Embryonic facial prominence (tissue), 1 donor: ENCODE measurements around the gene FRMPD1.
"Not testable (repeated sequence)": the region's sequence is repeated elsewhere in the genome, so short reads cannot be mapped to it uniquely, and the experiment has no call there.

ENCODE experiments used
- DNase-seq: peaks from one replicate; pipeline ENCODE4 v3.0.0-alpha.2; 2016; ENCODE audit errors: extremely low spot score

The FRMPD1 gene, protein sequence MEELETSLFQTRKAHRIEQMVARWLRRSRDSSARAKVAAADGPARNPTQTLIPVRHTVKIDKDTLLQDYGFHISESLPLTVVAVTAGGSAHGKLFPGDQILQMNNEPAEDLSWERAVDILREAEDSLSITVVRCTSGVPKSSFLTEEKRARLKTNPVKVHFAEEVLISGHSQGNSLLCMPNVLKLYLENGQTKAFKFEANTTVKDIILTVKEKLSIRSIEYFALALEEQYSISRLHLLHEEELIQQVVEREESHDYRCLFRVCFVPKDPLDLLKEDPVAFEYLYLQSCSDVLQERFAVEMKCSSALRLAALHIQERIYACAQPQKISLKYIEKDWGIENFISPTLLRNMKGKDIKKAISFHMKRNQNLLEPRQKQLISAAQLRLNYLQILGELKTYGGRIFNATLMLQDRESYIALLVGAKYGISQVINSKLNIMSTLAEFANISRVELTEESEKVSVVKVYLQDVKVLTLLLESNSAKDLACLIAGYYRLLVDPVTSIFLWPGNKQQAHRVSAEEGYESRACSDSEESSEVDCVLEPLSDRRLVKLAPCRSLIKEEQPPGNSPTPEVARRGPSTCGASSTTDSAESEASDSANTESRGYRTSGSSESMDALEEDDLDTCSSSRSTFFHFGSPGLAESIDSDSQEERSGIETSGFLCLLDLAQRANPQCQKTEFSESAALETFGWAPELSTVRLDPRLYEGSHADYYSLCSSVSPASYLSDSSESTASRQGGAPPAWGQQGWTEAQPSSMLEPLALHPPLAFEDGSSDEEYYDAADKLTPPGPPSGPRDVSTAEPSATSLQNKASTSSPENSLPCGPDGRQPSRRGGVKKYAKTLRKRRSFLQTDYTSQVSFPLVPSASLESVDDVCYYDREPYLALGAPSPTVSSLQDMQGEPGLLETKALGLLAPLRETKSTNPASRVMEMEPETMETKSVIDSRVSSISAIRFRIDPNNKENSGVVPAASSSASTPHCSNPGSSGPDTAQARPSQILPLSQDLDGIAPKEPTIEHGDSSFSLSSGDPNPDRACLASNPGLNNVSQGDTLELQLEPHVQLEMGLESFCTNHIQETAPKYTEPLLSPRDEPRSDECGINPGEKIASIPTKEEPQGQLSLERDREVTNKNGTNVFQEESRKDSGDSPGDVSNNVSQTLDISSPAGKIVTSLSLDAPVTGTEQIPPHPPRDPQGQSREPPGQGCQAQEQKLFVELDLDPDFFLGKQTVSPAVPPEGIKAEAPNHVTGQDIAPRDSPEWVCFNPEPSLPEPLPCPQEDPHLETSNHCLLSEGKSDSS (N-terminal part only)

DNA sequence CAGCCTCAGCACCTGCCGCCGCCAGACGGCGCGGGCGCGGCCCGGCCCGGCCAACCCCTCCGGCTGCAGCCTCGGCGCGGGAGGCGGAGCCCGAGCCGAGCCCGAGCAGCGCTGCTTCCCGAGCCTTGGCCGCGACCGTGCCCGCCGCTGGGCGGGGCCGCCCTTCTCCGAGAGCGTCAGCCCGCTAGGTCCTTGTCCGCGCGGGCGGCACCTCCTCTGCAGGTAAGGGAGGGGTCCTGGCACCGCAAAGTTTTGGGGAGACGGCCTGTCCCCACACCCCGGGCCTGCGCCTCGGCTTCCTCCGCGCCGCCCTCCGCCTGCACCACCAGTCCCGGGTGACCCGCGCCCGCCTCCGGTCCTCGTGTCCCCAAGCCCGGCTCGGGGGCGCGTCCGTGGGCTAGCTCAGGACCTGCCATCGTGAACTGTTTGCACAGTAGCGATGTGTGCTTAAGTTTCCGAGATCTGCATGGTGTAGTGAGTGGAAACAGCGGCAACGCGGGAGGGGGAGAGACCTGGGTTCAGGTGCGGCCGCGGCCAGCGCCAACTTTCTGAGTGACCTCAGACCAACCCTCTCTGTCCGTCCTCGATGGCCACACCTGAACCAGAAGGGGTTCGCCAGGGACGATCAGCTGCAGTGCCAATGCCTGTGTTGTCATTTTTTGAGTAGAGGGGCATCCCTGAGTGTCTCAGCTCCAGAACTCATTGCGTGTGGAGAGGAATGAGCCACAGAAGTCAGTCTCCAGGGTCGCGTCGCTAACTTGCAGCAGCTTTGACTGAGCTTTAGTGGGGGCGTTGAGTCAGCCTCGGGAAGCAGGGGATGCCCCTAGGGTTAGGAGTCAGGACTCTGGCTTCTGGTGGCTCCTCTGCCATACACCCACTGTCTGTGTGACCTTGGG, at the start of gene FRMPD1:
TSS of gene FRMPD1 (plus strand) at position 82 of the 896 bp plus-strand sequence. CDS start 41,688 bp downstream, outside the sequence.
- peak; percentile 31 for DNase-seq

DNA sequence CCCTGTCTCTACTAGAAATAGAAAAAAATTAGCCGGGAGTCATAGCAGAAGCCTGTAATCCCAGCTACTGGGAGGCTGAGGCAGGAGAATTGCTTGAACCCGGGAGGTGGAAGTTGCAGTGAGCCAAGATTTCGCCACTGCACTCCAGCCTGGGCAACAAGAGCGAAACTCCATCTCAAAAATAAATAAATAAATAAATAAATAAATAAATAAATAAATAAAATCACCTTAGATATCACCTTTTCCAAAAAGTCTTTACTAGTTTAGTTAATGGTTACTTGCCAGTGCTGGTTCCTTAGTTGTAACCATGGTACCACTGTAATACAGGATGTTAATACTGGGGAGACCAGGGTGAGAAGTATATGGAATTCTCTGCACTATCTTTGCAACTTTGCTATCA, 48.7 kb upstream of the FRMPD1 start:
- DNase-seq, result not testable (repeated sequence)

DNA sequence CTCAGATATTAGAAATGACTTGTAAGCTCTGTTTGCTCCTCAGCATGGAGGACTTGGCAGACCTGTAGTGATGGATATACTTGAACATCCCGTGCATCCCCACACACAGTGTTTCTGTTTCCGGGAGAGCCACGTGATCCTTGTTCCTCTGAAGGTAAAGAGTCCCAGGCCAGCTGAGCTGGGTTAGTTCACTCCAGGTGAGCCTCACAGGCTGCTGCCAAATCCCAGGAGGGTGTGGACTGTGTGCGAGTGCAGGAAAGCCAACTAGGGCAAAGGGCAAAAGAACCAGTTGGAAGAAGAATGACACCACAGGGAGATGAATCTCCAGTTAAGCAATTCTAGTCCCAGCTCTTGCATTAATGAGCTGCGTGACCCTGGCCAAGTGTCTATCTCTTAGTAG, 47.9 kb upstream of the FRMPD1 start:
- DNase-seq, result no peak

DNA sequence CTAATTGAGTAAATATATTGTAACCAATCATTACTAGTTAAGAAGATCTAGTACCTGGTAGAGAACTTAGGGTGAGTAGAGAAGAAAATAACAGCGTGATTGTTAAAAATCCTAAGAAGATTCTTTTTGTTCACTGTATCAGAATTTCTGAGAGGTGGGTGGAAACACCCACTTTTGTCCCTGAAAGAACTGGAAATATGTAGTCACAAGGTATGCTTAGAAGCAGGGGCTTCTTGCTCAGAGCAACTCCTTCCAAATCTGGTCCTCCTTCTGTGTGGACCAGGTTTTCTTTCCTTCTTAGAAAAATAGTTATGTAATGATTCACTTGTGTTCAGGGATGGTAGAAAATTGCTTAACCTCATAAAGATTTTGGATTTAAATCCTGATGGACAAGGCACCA, 46.5 kb upstream of the FRMPD1 start:
- DNase-seq, result no peak

DNA sequence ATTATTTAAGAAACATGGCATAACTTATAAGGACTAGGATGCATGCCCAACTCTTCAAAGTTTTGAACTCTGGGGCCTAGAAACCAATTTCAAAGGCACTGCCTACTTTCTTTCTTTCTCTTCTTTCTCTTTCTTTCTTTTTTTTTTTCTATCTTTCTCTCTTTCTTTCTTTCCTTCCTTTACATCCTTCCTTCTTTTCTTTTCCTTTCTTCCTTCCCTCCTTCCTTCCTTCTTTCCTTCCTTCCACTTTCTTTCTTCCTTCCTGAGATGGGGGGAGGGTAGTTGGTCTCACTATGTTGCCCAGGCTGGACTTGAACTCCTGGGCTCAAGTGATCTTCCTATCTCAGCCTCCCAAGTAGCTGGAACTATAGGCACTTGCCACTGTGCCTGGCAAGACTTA, 42.5 kb upstream of the FRMPD1 start:
- no peak for DNase-seq

DNA sequence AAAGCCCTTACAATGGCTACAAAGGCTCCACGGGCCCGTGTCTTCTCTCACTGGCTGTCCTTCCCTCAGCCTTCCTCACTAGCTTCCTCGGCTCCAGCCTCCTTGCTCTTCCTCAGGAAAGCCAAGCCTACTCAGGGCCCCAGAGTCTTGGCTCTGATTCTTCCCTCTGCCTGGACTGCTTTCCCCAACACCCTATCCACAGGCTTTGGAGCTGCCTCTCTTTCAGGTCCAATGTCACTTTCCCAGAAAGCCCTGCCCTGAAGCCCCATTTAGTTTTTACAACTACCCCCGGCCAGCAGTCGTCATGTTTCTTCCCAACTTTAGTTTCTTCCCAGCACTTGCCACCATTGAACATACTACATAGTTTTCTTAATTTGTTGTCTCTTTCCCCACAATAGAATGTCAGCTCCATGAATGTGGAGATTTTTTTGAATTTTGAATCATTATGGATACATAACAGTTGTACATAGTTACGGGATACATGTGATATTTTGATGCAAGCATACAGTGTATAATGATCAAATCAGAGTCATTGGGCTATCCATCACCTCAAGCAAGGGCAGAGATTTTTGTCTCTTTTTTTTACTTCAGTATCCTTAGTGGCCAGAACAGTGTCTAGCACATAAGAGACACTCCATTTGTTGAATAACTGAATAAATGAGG, 40.9 kb upstream of the FRMPD1 start:
- DNase-seq, result no peak

DNA sequence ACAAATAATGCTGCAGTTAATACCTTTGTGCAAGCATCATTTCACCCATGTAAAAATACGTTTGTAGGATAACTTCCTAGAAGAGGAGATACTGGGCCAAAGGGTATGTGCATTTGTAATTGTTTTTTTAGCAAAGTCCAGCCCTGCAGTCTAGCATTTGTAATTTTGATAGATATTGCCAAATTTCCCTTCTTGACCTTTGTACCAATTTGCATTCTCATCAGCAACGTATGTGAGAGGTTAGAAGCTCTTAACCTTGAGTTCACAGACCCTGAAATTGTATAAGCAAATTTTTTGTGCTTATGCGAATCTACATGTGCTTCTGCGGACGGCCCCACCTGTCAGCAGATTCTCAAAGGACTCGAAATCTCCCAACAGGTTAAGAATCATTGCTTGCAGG, 39.7 kb upstream of the FRMPD1 start:
- no peak for DNase-seq

DNA sequence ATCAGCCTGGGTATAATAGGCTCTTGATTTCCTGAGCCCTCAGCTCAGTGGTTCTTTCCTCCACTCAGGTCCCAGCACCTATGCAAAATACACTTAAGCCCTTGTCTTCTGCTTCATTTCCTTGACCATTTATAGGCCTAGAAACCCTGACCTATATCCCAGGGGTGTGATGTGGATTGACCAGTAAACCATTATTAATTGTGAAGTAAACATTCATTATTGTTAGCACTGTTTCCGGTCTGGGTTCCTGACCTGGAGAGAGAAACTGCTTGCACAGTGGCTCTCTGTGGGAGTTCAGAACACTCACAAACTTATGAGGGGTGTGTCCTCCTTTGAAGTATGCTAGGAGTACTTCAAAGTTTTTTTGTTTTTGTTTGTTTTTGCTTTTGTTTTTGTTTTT, 38.8 kb upstream of the FRMPD1 start:
- no peak for DNase-seq

DNA sequence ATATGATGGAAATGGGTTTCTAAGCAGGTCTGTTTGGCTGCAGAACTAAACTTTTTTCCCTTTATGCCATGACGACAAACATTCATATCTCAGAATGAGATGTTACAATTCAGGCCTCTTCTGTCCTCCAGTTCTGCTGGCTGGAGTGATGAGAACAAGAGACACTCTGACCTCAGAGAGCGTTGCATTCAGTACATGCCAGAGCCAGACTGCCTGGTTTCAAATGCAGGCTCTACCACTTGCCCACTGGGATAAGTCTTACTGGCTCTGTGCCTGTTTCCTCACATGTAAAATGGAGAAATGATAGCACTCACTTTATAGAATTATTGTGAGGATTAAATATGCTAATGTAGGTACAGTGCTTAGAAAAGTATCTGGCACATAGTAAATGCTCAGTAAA, 33.6 kb upstream of the FRMPD1 start:
- DNase-seq, result no peak

DNA sequence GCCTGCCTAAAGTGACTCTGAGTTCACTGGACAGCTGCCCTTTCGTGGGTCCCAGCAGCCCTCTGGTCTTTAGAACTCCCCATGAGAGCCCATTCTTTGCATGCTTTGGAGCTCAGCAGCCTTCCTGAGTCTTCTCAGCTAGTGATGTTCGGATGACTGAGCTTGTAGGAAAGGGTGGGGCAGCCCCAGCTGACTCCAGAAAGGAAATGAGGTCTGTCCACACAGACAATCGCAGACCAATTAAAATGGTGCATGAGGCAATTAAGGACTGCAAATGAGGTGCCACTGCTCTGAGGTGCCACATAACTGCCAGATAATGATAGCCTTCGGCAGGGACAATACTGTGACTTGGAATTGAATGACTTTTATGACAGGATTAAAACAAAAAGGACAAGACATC, 32.9 kb upstream of the FRMPD1 start:
- no peak for DNase-seq

DNA sequence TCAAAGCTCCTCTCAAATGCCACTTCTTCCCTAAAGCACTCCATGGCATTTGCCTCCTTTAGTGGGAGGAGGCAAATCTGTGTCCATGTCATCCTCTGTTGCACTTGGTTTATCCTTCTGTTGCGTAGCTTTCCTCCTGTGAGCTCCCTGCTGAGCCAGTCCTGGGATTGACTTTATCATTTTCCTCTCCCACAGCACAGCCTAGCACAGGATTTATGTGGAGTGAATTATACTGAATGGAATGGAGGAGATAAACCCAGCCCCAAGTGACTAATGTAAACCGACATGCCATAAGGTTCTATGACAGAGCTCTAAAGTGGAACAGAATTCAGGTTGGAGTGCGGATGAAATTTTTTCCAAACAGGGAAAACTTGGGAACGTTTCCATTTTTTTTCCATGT, 31.9 kb upstream of the FRMPD1 start:
- DNase-seq, result no peak

DNA sequence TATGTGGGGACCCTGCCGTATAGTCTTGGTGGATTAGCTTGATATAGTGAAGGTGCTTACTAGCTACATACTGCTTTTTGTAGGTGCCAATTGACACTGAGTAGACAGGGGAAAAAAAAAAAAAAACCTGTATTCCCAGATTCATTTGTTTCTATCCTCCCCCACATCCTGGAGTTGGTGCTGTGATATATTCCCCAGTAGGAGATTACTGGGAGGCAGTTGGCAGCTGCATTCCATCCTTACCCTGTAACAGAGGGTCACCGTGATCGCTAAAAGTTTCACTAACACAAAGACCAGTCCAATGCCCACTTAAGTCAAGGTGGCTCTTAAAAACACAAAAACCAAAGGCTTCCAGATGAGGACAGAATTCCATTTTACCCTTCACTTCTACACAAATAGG, 30.9 kb upstream of the FRMPD1 start:
- no peak for DNase-seq

DNA sequence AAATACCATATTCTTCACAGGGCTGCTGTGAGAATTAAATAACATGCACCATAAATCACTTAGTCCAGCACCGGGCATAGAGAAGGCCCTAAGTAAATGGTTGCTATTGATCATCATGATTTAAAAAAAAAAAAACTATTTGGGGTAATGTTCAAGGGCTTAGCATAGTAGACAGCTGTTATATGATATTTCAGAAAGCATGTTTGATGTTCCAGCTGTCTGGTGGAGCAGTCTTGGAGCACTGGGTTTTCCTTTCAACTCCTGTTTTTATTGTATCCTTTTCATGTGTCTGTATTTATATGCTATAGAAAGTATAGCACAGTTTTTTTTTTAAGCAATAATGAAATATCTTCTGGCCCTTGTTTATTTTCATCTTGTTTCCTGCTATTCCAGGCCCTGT, 30.4 kb upstream of the FRMPD1 start:
- no peak for DNase-seq

DNA sequence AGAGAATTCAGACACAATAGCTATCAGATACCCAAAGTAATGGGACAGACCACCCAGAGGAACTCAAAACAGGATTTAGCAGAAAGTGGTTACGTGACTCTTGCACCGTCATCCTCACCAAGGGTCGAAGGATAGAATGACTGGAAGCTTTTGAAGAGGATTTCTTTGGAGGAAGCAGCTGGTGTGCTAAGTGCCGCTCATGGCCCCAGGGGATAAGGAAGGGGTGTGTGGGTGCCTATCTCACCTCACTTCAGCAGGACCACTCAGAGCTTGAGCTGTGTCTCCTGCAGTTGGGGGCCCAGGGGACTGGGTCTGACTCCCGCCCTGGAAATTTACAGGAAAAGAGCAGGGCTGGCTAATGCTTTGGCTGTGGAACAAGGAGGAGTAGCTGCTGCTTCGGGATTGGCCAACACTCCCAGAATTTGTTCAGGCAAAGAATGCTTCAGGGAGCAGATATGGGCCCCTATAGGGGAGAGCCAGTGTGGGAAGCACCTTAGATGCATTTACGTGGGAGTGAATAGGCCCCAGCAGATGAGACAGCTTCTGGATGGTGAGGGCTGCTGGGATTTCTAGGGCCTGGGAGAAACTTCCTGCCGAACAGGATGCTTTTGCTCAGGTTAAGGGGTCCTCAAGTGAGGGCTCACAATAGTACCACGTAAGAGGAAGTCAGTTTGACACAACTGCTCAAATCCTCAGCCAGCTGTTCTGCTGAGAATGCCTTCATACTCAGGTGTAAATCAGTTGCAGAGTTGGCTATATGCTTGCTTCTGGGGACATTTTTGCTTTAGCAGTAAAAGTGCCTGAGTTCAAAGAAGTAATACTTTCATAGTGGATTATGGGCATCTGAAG, 29.3 kb upstream of the FRMPD1 start:
- DNase-seq, result no peak

DNA sequence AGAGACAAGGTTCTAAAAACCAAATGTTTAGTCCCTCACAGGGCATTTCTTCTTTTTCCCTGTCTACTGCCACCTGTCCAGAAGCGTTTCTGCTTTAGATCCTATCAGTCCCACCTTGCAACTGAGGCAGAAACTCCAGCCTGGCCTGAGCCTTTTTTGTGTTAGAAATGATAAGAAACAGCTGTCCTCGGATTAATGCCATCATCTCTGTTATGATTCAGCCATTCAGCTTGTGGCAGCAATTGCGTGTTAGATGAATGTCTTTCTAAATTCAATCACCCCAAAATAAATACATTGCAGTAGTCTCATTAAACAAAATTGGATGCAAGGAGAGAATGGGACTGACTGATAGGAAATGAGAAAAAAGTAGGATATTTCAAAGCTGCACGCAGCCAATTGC, 28.3 kb upstream of the FRMPD1 start:
- no peak for DNase-seq

DNA sequence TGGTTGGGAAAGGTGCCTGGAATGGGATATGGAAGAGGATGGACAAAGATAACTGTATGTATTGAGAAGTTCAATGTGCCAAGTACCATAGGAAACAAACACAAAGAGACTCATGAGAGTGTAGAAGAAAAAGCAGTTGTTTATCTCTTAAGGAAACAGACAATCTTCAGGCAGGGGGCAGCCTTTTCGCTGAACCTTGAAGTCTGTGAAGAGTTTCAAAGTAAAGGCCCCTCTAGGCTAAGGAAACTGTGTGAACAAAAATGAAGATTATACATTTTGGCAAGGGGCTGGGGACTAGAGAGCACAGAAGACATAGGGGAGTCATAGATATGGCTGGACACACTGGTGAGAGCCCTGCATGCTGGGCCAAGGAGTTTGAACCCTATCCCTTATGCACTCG, 27.5 kb upstream of the FRMPD1 start:
- DNase-seq, result no peak

DNA sequence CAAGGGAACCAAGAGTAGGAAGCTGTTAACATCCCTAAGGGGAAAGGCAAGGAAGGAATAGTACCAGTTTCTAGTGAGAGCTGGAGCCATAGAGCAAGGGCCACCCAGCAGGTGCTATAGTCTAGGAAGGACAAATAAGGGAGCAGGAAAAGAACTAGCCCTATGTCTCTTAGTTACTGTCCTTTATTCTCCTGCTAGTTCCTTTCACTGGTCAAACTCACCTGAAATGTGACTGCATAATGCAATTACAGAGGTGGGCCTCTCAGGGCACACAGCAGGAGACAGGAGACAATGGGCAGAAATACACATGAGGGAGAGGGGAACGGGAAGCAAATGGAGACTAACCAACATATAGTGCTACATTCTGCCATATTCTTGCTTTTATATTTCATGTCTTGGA, 26.7 kb upstream of the FRMPD1 start:
- DNase-seq, result no peak

DNA sequence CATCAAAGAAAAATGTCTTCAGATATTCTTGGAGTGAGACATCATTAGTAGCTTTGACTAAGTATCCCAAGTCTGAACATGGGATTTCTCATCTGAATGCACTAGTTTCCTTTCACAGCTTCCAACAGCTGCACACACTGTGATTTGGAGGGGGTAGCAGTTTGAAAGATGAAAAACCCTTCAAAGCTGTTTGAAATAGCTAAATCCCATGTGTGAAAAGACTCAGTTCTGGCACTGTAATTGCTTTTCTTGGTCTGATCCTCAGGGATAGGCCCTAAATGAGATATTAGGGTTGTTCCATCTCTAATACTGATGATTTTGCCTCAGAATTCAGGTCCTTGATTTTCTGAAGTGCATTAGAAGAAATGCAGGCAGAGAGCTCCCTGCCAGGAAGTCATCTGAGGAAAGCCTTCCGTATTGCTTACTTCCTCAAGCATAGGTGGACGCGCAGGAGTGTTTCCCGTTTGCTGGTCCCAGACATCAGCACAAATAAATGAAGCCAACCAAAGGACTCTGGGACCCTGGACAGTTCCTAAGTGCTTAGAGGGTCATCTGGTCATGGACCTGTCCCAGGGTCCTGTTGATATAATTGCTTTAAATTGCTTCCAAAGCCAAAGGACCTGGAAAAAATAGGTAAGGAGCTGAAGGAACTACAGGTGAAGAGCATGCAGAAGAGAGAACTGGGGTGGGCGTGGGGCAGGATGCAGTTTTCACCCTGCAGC, 25.6 kb upstream of the FRMPD1 start:
- no peak for DNase-seq

DNA sequence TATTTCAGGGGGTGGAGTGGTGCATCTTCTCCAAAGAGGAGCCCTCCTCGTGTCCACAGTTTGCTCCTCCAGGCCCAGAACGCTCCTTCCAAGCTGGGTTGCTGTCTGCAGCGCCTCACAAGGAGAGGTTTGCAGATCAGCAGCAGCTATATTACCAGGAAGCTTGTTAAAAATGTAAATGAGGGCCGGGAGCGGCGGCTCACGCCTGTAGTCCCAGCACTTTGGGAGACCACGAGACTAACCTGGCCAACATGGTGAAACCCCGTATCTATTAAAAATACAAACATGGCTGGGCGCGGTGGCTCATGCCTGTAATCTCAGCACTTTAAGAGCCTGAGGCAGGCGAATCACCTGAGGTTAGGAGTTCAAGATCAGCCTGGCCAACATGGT, 25.0 kb upstream of the FRMPD1 start:
- DNase-seq, result no peak
